NCI-H128 (cell line): ENCODE data around the gene ITLN1.
"Not testable (repeated sequence)": the region's sequence is repeated elsewhere in the genome, so short reads cannot be mapped to it uniquely, and the experiment has no call there.

Source experiments
- DNase-seq: peaks from one replicate; lab custom pipeline; 2025; ENCODE audit not compliant: unreplicated experiment; lab: John Stamatoyannopoulos, UW

The ITLN1 gene

DNA sequence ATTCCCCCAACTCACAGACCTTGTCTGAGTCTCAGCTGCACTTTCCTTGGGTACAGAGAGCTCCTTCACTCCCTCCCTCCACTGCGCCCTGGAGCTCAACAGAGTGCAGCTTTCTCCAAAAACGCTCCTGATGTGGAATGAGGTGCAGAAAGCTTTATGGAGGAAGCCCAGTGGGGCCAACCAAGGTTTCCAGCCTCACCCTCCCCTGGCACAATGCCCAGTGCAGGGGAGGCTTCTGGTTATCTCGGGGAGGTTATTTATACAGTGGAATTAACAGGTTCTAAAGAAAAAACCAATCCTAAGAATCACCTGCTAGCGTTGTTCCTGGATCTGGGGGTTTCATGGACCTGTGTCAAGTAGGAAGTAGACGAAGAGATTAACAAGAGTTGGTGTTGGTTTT lies at the start of gene ITLN1:
ITLN1 (minus strand) TSS at position 139 of the 400 bp plus-strand sequence. CDS start 303 bp downstream, outside the sequence.
- no peak for DNase-seq

DNA sequence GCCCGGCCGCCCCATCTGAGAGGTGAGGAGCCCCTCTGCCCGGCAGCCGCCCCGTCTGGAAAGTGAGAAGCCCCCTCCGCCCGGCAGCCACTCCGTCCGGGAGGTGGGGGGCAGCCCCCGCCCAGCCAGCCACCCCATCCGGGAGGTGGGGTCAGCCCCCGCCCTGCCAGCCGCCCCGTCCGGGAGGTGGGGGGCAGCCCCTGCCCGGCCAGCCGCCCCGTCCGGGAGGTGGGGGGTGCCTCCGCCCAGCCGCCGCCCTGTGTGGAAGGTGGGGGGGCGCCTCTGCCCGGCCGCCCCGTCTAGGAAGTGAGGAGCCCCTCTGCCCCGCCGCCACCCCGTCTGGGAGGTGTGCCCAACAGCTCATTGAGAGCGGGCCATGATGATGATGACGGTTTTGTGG lies 48.3 kb upstream of the ITLN1 start:
- not testable (repeated sequence) for DNase-seq

DNA sequence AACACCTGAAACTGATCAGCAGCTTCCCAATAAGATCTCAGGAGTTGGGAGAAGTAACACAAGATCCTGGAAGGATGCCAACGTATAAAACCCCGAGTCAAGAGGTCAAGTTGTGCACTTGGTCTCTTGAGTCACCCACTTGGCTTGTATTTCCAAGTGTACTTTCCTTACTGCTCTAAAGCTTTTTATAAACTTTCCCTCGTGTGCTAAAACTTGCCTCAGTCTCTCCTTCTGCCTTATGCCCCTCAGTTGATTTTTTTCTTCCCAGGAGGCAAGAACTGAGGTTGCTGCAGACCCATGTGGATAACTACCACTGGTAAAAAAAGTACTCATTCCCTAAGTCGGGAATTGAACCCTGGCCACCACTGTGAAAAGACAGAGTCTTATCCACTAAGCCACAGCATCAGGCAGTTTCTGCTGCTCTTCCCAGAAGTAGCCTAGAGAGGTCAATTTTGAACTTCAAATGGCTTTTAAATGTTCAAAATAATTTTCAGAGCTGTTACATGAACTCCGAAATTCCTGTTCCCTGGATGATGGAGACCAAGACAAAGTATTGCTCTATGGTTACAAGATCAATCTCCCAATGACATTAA lies 40.8 kb upstream of the ITLN1 start:
- no peak for DNase-seq

- DNase-seq: no peak
Observed at GRCh38 chr1:160924791-160925651, 40.0 kb upstream of the ITLN1 start.

- DNase-seq: no peak
Observed at GRCh38 chr1:160916666-160917065, 31.7 kb upstream of the ITLN1 start.

DNA sequence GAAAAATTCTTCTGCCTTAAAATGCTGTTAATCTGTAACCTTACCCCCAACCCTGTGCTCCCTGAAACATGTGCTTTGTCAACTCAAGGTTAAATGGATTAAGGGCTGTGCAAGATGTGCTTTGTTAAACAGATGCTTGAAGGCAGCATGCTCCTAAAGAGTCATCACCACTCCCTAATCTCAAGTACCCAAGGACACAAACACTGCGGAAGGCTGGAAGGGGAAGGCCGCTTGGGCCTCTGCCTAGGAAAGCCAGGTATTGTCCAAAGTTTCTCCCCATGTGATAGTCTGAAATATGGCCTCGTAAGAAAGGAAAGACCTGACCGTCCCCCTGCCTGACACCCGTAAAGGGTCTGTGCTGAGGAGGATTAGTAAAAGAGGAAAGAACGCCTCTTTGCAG lies 28.2 kb upstream of the ITLN1 start:
- DNase-seq: not testable (repeated sequence)

DNA sequence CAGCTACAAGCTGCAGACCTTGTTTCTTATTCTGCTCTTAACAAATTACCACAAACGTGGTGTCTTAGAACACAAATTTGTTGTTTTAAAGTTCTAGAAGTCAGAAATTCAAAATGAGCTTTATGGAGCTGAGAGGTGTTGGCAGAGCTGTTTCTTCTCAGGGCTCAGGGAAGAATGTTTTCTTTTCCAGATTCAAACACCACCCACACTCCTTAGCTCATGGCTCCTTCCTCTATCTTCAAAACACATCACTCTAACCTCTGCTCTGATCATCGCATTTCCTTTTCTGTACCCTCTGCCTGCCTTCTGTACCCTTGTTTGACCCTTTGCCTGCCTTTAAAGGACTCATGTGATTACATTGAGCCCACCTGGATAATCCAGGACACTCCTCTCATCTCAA lies 26.9 kb upstream of the ITLN1 start:
- DNase-seq: no peak

DNA sequence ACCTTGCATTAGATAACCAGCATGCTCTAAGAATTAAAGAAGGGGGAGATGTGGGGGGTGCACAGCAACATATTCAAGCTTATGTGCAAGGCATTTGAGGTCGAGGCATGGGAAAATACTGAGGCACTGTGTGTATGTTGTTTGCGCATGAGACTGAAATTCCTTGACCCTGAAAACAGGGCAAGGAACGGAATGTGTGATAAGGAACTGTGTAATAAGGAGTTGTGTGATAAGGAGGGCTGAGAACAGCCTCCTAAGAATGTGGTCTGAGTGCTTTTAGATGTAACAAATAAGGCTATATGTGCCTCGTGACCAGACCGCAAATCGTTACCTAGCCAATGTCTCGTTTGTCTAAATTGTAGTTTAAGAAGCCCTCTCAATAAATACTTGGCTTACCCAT lies 26.5 kb upstream of the ITLN1 start:
- no peak for DNase-seq

DNA sequence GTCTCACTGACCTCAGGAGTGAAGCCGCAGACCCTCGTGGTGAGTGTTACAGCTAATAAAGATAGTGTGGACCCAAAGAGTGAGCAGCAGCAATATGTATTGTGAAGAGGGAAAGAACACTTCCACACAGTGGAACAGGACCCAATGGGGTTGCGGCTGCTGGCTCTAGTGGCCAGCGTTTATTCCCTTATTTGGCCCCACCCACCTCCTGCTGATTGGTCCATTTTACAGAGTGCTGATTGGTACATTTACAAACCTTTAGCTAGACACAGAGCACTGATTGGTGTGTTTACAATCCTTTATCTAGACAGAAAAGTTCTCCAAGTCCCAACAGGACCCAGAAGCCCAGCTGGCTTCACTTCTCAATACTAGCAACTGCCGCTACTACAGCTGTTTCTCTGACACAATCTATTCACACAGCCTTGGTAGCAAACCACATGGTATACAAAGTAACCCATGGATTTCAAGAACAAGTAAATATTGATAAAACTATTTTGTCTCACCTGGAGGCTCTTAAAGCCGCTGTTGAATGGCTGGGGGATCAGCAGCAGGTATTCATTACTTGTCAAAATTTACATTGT lies 25.3 kb upstream of the ITLN1 start:
- DNase-seq: no peak

- DNase-seq: no peak
Observed at GRCh38 chr1:160907976-160908375, 23.0 kb upstream of the ITLN1 start.

DNA sequence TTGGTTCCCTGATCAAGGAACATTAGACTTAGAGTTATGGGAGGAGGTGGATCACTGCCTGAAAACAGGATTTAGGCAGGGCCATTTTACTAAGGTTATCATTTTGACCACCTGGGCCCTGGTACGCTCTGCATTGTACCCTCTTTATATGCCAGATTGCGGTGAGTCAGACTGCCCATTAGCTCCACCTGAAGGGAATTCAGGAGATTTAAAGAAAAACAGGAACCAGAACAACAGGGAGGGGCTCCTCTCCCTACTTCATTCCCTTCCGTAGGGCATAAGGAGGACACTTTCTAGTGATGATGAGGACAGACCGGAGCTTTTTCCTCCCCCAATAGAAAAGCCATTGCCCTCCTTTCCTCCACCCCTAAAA lies 20.6 kb upstream of the ITLN1 start:
- DNase-seq: no peak

- no peak for DNase-seq
Observed at GRCh38 chr1:160904783-160905616, 20.0 kb upstream of the ITLN1 start.

GRCh38 chr1:160902251-160902650 lies 17.3 kb upstream of the ITLN1 start:
- DNase-seq: not testable (repeated sequence)

DNA sequence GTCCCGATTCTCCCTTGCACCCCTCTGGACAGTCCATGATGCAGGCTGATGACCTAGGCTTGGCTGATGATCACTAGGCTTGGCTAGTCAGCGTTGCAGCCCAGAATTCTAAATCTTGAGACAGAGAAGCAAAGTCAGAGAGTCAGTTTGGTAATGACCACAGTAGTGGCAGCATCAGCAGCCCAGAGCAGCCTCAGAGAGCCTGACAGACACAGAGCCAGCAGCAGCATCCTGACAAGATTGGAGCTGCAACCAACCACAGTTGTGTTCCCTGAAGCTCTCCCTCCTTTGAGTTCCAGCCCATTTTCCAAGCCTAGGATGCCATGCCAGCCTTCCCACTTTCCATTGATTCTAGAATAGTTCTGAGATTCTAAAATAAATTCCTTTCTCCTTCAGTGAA lies 16.8 kb upstream of the ITLN1 start:
- no peak for DNase-seq

- DNase-seq: not testable (repeated sequence)
Observed at GRCh38 chr1:160900683-160901082, 15.7 kb upstream of the ITLN1 start.

DNA sequence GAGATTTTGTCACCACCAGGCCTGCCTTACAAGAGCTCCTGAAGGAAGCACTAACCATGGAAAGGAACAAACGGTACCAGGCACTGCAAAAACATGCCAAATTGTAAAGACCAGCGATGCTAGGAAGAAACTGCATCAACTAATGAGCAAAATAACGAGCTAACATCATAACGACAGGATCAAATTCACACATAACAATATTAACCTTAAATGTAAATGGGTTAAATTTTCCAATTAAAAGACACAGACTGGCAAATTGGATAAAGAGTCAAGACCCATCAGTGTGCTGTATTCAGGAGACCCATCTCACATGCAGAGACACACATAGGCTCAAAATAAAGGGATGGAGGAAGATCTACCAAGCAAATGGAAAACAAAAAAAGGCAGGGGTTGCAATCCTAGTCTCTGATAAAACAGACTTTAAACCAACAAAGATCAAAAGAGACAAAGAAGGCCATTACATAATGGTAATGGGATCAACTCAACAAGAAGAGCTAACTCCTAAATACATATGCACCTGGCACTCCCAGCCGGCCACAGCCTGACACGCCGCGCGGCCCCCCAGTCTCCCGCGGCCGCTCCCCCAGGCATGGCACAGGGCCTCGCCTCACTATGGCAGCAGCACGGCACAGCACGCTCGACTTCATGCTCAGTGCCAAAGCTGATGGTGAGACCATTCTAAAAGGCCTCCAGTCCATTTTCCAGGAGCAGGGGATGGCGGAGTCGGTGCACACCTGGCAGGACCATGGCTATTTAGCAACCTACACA lies 9.6 kb upstream of the ITLN1 start:
- DNase-seq: not testable (repeated sequence)

DNA sequence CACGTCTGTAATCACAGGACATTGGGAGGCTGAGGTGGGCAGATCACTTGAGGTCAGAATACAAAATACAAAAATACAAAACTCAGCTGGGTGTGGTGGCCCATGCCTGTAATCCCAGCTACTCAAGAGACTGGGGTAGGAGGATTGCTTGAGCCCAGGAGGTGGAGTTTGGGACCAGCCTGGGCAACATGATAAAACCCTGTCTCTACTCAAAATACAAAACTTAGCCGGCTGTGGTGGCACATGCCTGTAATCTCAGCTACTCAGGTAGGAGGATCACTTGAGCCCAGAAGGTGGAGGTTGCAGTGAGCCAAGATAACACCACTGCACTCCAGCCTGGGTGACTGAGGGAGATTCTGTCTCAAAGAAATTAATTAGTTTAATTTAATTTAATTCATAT lies 6.5 kb upstream of the ITLN1 start:
- DNase-seq: no peak

DNA sequence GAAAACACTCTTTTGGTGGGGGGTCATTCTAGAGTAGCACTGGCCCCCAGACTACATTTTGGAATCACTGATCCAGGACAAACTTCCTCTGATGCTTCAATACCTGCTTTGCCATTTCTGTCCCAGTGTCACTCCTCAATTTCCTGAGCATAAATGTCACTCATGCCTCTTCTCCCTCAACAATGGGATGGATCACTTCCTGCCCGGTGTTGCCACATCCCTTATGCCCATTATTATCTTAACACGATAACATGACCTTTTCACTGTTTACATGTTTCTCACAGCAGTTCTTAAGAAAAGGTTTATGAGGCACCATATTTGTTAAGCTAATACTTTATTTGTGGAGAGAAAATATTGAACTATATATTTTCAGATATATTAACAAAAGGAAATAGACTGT lies 3.9 kb upstream of the ITLN1 start:
- no peak for DNase-seq

- no peak for DNase-seq
Observed at GRCh38 chr1:160887071-160887470, 2.1 kb upstream of the ITLN1 start.

DNA sequence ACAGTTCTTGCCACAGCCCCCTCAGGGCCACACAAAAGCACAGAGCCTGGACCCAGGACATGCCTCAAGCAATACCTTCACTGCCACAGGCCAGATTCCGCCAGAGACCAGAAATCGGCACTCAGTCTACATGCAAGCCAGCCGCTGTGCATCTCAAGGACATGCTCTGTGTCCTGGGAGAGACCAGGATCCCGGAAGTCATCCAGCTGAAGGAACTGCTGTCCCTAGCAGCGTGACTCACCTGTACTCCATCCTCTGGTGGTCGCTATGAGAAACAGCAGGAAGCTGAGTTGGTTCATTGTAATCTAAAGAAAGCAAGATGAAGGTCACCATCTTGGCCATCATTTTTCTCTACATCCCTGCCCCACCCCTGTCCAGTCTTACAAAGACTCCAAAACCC lies 401 bp downstream of the ITLN1 start:
- DNase-seq: no peak
